IMR-90 (cell line): ENCODE measurements around the gene KLF13. TPM values are rescaled to one million over a fixed set of nuclear protein-coding genes. Genes with fewer than 3 reads are reported as not detected.

Experiments
- ATAC-seq: fragments of 200-7000 bp; cut with Tn5 transposase; 2 replicates; pipeline ENCODE4 v1.9.1; 2020; ENCODE audit warnings: low read depth, mild to moderate bottlenecking, moderate library complexity
- BruUV-seq: library from RNA; stranded (reverse); fragments of 400-500 nt; replicated peaks from 2 replicates; lab custom pipeline; 2021; lab: Mats Ljungman, UMichigan
- CTCF ChIA-PET: fragments of 300-600 bp; formaldehyde crosslinking; extraction: SDS; loops from one replicate; lab custom pipeline; 2021; ENCODE audit warnings: antibody characterized with exemption; lab: Yijun Ruan, JAX
- POLR2A ChIA-PET: fragments of 300-600 bp; sonication (Branson Sonifier 250); formaldehyde crosslinking; loops from one replicate; lab custom pipeline; 2022; ENCODE audit warnings: antibody characterized with exemption; ENCODE audit not compliant: unreplicated experiment; lab: Charles Lee
- DNase-seq: peaks from one replicate; pipeline ENCODE4 v3.0.0; 2013
- H2AFZ ChIP-seq: replicated peaks from 2 replicates; pipeline ENCODE3; 2013; ENCODE audit warnings: low read length, mild to moderate bottlenecking; ENCODE audit not compliant: poor library complexity
- H2AK5ac ChIP-seq: 2 replicates; pipeline ENCODE4 v1.6.1; 2013; ENCODE audit warnings: low read depth, low read length, inconsistent platforms
- H2AK9ac ChIP-seq: replicated peaks from 2 replicates; pipeline ENCODE3; 2013; ENCODE audit warnings: mild to moderate bottlenecking, low read depth, low read length, moderate library complexity; ENCODE audit not compliant: poor library complexity
- H2BK120ac ChIP-seq: 2 replicates; pipeline ENCODE4 v1.6.1; 2013; ENCODE audit warnings: low read depth, low read length, inconsistent platforms
- H2BK15ac ChIP-seq: 3 replicates; pipeline ENCODE4 v1.6.1; 2013; ENCODE audit warnings: low read depth, low read length, inconsistent platforms
- H2BK20ac ChIP-seq: 2 replicates; pipeline ENCODE4 v1.6.1; 2013; ENCODE audit warnings: low read depth, mild to moderate bottlenecking, inconsistent platforms, low read length, moderate library complexity
- H2BK5ac ChIP-seq: 2 replicates; pipeline ENCODE4 v1.6.1; 2013; ENCODE audit warnings: mild to moderate bottlenecking, low read depth, low read length, inconsistent platforms; ENCODE audit not compliant: poor library complexity, severe bottlenecking
- H3K14ac ChIP-seq: replicated peaks from 2 replicates; pipeline ENCODE4 v1.6.1; 2013; ENCODE audit warnings: low read depth, low read length, inconsistent platforms
- H3K18ac ChIP-seq: 2 replicates; pipeline ENCODE4 v1.6.1; 2013; ENCODE audit warnings: low read depth, low read length, control low read depth
- H3K23ac ChIP-seq: 2 replicates; pipeline ENCODE4 v1.6.1; 2013; ENCODE audit warnings: low read depth, low read length, inconsistent platforms
- H3K27ac ChIP-seq: 2 replicates; pipeline ENCODE4 v1.5.1; 2013; ENCODE audit warnings: mild to moderate bottlenecking, control low read depth, low read length; ENCODE audit not compliant: insufficient read depth
- H3K27me3 ChIP-seq: 2 replicates; pipeline ENCODE4 v1.6.1; 2013; ENCODE audit warnings: low read length; ENCODE audit not compliant: control insufficient read depth, insufficient read depth
- H3K36me3 ChIP-seq: 2 replicates; pipeline ENCODE4 v1.6.1; 2013; ENCODE audit warnings: low read length, mixed read lengths; ENCODE audit not compliant: control insufficient read depth, insufficient read depth
- H3K4ac ChIP-seq: 2 replicates; pipeline ENCODE4 v1.6.1; 2013; ENCODE audit warnings: low read depth, low read length, inconsistent platforms
- H3K4me1 ChIP-seq: 2 replicates; pipeline ENCODE4 v1.6.1; 2013; ENCODE audit warnings: low read length, mixed read lengths; ENCODE audit not compliant: control insufficient read depth, insufficient read depth
- H3K4me2 ChIP-seq: 2 replicates; pipeline ENCODE4 v1.6.1; 2013; ENCODE audit warnings: low read depth, mild to moderate bottlenecking, control low read depth, low read length, moderate library complexity
- H3K4me3 ChIP-seq: 2 replicates; pipeline ENCODE4 v1.5.1; 2013; ENCODE audit warnings: low read depth, mild to moderate bottlenecking, control low read depth, low read length, moderate library complexity; ENCODE audit not compliant: insufficient read depth
- H3K56ac ChIP-seq: 2 replicates; pipeline ENCODE4 v1.6.1; 2013; ENCODE audit warnings: low read length, inconsistent platforms; ENCODE audit not compliant: insufficient read depth; ENCODE audit errors: extremely low read depth
- H3K79me1 ChIP-seq, 2 experiments: 2 replicates each; pipeline ENCODE4 v1.6.1; 2013; ENCODE audit warnings: low read length in 2 of 2, inconsistent platforms in 1 of 2, low read depth in 1 of 2
- H3K9ac ChIP-seq: 2 replicates; pipeline ENCODE4 v1.6.1; 2013; ENCODE audit warnings: low read depth, low read length, control low read depth
- H3K9me1 ChIP-seq: 2 replicates; pipeline ENCODE4 v1.6.1; 2013; ENCODE audit warnings: low read length, inconsistent platforms; ENCODE audit not compliant: insufficient read depth
- H3K9me3 ChIP-seq: 2 replicates; pipeline ENCODE4 v1.6.1; 2013; ENCODE audit warnings: low read length; ENCODE audit not compliant: control insufficient read depth, insufficient read depth
- H4K20me1 ChIP-seq: 2 replicates; pipeline ENCODE4 v1.6.1; 2013; ENCODE audit warnings: low read length, inconsistent platforms; ENCODE audit not compliant: insufficient read depth
- H4K5ac ChIP-seq: 2 replicates; pipeline ENCODE4 v1.6.1; 2013; ENCODE audit warnings: mild to moderate bottlenecking, low read depth, low read length, control low read depth
- H4K8ac ChIP-seq, 2 experiments: 2 replicates each; pipeline ENCODE4 v1.6.1; 2013; ENCODE audit warnings: low read depth in 2 of 2, low read length in 2 of 2, control low read depth in 1 of 2, inconsistent platforms in 1 of 2
- H4K91ac ChIP-seq: 2 replicates; pipeline ENCODE4 v1.6.1; 2013; ENCODE audit warnings: low read depth, low read length, inconsistent platforms; ENCODE audit not compliant: insufficient read depth
- BHLHE40 ChIP-seq: fragments of 150-350 bp; IDR thresholded peaks from 2 replicates; pipeline ENCODE4 v1.6.1; 2016; ENCODE audit warnings: mild to moderate bottlenecking, low read depth, low read length
- CEBPB ChIP-seq: IDR thresholded peaks from 2 replicates; pipeline ENCODE4 v1.6.1; 2012; ENCODE audit warnings: low read depth, low read length, improper control_type of control experiment
- CHD1 ChIP-seq: IDR thresholded peaks from 2 replicates; pipeline ENCODE4 v1.6.1; 2012; ENCODE audit warnings: low read depth, low read length, improper control_type of control experiment
- CTCF ChIP-seq: conservative IDR thresholded peaks from 2 replicates; pipeline ENCODE4 v1.5.1; 2012; ENCODE audit warnings: mild to moderate bottlenecking, low read depth, low read length, improper control_type of control experiment
- ELK1 ChIP-seq: fragments of 150-350 bp; IDR thresholded peaks from 2 replicates; pipeline ENCODE4 v1.6.1; 2016; ENCODE audit warnings: low read depth, mild to moderate bottlenecking, low read length, moderate library complexity, borderline replicate concordance
- MAFK ChIP-seq: IDR thresholded peaks from 2 replicates; pipeline ENCODE4 v1.6.1; 2012; ENCODE audit warnings: low read depth, low read length, improper control_type of control experiment
- MAZ ChIP-seq: IDR thresholded peaks from 2 replicates; pipeline ENCODE4 v1.6.1; 2012; ENCODE audit warnings: low read depth, mild to moderate bottlenecking, low read length, improper control_type of control experiment, moderate library complexity, borderline replicate concordance
- MXI1 ChIP-seq: IDR thresholded peaks from 2 replicates; pipeline ENCODE4 v1.6.1; 2012; ENCODE audit warnings: low read depth, mild to moderate bottlenecking, low read length, moderate library complexity, borderline replicate concordance
- NFE2L2 ChIP-seq: fragments of 150-350 bp; IDR thresholded peaks from 2 replicates; pipeline ENCODE4 v1.6.1; 2016; ENCODE audit warnings: low read depth, mild to moderate bottlenecking, low read length
- POLR2A ChIP-seq: IDR thresholded peaks from 2 replicates; pipeline ENCODE4 v1.6.1; 2012; ENCODE audit warnings: mild to moderate bottlenecking, low read depth, low read length
- RAD21 ChIP-seq: IDR thresholded peaks from 2 replicates; pipeline ENCODE4 v1.6.1; 2012; ENCODE audit warnings: low read length, improper control_type of control experiment
- RCOR1 ChIP-seq: IDR thresholded peaks from 2 replicates; pipeline ENCODE4 v1.6.1; 2012; ENCODE audit warnings: mild to moderate bottlenecking, low read length, improper control_type of control experiment; ENCODE audit not compliant: insufficient replicate concordance
- SMC3 ChIP-seq: fragments of 150-350 bp; IDR thresholded peaks from 2 replicates; pipeline ENCODE4 v1.6.1; 2016; ENCODE audit warnings: low read depth, mild to moderate bottlenecking, antibody characterized with exemption, low read length, moderate library complexity
- USF2 ChIP-seq: fragments of 150-350 bp; IDR thresholded peaks from 2 replicates; pipeline ENCODE4 v1.6.1; 2017; ENCODE audit warnings: mild to moderate bottlenecking, antibody characterized with exemption, low read length, low read depth
- WGBS, 2 experiments: methylation state at CpG; one replicate each; pipeline versions ENCODE4 v1.1.5 to v1.1.7; 2013; ENCODE audit warnings: missing lambda C conversion rate in 2 of 2; ENCODE audit not compliant: insufficient read length in 1 of 2; ENCODE audit errors: extremely low coverage in 2 of 2; 5-methylcytosine and 5-hydroxymethylcytosine counted together
- dilution Hi-C: fragments of 300-500 bp; cut with HindIII; formaldehyde crosslinking; loops from one replicate; pipeline ENCODE4 v1.14.3; 2018; ENCODE audit warnings: low sequenced_read_pairs; ENCODE audit not compliant: unreplicated experiment
- in situ Hi-C: fragments of 300-500 bp; cut with MboI; formaldehyde crosslinking; loops from 3 replicates; pipeline ENCODE4 v1.14.3; 2019; ENCODE audit warnings: low sequenced_read_pairs, inconsistent platforms, mixed read lengths
- intact Hi-C: fragments of 100-400 bp; cut with micrococcal nuclease; formaldehyde crosslinking; loops from 2 replicates; pipeline ENCODE4 v1.10.0; 2022
- polyA plus RNA-seq, 3 experiments: library from polyadenylated mRNA; depleted of rRNA; stranded (reverse); fragments of >200 nt; gene quantifications; 2 replicates each; pipeline ENCODE4 v1.2.3, GENCODE V29; 2012; ENCODE audit warnings: low replicate concordance in 1 of 3
- total RNA-seq: library from RNA; depleted of rRNA; stranded (reverse); fragments of >200 nt; gene quantifications from 2 replicates; pipeline ENCODE4 v1.2.3, GENCODE V29; 2012

The KLF13 gene
- total and polyA plus RNA-seq, 2 of the 4 experiments (the other 2 are of a cell fraction): 9.5 to 10.6 TPM

GRCh38 chr15:31407376-31407775 is 80.7 kb downstream of the KLF13 start:
- Histone ChIP-seq H3K79me1 (no peaks in the 10 kb centered on the region), H3K9ac (no peak overlapping the region), H2AK9ac (no peak overlapping the region), H3K18ac (no peak overlapping the region), H3K9me1 (0 out of 2 replicates have a peak, but pooled peaks cover 7% of the 10 kb centered on the region), H4K91ac (no peak overlapping the region), H3K4ac (no peak overlapping the region), H2AFZ (no peak overlapping the region), H2BK20ac (no peak overlapping the region), H3K23ac (no peak overlapping the region), H2BK5ac (no peak overlapping the region), H3K4me2 (no peak overlapping the region), H3K9me3 (peaks cover 8% of the 10 kb centered on the region), H3K36me3 (no peaks in the 10 kb centered on the region), H2BK15ac (no peak overlapping the region), H4K20me1 (no peaks in the 10 kb centered on the region), H3K4me3 (no peak overlapping the region), H3K27me3 (no peaks in the 10 kb centered on the region), H3K27ac (no peak overlapping the region), H3K14ac (no peak overlapping the region), H2BK120ac (no peak overlapping the region), H2AK5ac (no peak overlapping the region), H3K56ac (no peak overlapping the region), H3K4me1 (peaks cover 2% of the 10 kb centered on the region; the same call in 1 of the 2 replicates), H4K8ac (no peak overlapping the region), H4K5ac (no peak overlapping the region)
- DNase-seq (no peak), ATAC-seq (no peak)
- POLR2A ChIA-PET: no interaction called here
- TF ChIP-seq RCOR1: no peak
- TF ChIP-seq MXI1: no peak
- no peak for TF ChIP-seq CTCF
- no peak for TF ChIP-seq CHD1
- TF ChIP-seq CEBPB: no peak
- TF ChIP-seq POLR2A: no peak
- no peak for TF ChIP-seq ELK1
- TF ChIP-seq RAD21: no peak
- no peak for TF ChIP-seq BHLHE40
- TF ChIP-seq SMC3: no peak
- no peak for TF ChIP-seq USF2
- no peak for TF ChIP-seq MAFK
- TF ChIP-seq MAZ: no peak
- no peak for TF ChIP-seq NFE2L2
- in situ Hi-C loops: no loop called here
- intact Hi-C loops: no loop called here
- dilution Hi-C loops: no loop called here
- no TSS peak for BruUV-seq
- no CpG with 5 or more reads among the region's 1 CpG for WGBS, 2 experiments
- CTCF ChIA-PET: no interaction called here
